ENCODE data around the gene PBXIP1.
"Not testable (repeated sequence)": the region's sequence is repeated elsewhere in the genome, so short reads cannot be mapped to it uniquely, and the experiment has no call there.

The PBXIP1 gene

GRCh38 chr1:154936555-154937084 is 19.3 kb downstream of the PBXIP1 start, which contains the start of gene PMVK:
PMVK (minus strand) TSS chr1:154936719; CDS start chr1:154936685, 34 bp downstream.
- peak; percentile 99 for DNase-seq (ENCODE audit: low spot score)

DNA sequence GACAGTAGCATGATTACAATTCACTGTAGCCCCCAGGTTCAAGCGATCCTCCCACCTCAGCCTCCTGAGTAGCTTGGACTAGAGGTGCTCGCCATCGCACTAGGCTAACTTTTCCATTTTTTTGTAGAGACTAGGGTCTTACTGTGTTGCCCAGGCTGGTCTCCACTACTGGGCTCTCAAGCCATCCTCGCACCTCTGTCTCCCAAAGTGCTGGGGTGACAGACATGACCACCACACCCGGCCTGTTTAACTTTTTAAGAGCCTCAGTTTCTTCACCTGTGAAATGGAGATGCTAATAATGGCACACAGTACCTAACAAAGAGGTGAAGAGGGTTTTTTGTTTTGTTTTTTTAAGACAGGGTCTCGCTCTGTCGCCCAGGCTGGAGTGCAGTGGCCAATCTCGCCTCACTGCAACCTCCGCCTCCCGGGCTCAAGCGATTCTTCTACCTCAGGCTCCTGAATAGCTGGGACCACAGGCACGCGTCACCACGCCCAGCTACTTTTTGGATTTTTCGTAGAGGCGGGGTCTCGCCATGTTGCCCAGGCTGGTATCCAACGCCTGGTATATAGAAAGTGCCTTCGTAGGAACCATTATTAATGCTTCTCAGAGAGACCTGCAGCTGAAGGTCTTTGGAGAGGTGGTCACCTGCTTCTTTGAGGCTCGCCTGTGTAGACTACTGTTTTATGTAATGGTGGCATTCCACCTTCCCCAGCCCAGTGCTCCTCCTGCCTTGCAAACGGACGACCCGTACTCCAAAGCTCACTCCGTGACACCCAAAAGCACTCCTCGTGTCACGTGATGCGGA is 19.9 kb downstream of the PBXIP1 start:
- no peak for DNase-seq (ENCODE audit: low spot score)

DNA sequence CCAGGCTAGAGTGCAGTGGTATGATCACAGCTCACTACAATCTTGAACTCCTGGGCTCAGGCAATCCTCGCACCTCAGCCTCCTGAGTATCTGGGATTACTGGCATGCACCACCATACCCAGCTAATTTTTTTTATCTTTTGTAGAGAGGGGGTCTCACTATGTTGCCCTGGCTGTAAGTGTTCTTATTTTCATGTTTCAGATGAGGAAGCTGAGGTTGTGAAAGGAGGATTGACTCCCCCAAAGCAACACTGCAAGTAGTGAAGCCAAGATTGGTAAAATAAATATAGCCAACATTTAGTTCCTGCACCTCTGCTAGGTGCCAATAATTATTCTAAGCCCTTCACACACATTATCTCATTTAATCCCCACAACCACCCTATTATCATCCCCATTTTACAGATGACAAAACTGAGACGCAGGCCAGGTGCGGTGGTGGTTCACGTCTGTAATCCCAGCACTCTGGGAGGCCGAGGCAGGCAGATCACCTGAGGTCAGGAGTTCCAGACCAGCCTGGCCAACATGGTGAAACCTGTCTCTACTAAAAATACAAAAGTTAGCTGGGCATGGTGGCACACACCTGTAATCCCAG is 21.4 kb downstream of the PBXIP1 start:
- DNase-seq (ENCODE audit: low spot score): no peak

GRCh38 chr1:154931940-154932487 is 23.9 kb downstream of the PBXIP1 start:
- DNase-seq (ENCODE audit: low spot score): no peak

DNA sequence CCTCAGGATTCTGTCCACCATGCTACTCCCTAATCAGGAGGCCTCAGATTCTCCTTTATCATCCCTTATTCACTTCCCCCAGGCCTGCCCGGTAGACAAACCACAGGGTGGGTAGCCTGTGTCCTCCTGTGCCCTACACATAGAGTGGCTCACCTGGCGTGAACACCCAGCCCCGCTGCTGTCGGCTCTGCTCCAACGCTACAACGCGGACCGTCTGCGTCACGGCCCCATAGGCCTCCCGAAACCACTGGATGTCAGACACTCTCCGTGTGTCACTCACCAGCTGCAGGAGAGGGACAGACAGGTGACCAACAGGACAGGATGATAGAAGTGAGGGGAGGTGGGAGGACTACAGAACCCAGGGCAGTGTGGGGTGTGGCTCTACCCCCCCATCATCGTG is 29.7 kb downstream of the PBXIP1 start:
- DNase-seq (ENCODE audit: low spot score): no peak

DNA sequence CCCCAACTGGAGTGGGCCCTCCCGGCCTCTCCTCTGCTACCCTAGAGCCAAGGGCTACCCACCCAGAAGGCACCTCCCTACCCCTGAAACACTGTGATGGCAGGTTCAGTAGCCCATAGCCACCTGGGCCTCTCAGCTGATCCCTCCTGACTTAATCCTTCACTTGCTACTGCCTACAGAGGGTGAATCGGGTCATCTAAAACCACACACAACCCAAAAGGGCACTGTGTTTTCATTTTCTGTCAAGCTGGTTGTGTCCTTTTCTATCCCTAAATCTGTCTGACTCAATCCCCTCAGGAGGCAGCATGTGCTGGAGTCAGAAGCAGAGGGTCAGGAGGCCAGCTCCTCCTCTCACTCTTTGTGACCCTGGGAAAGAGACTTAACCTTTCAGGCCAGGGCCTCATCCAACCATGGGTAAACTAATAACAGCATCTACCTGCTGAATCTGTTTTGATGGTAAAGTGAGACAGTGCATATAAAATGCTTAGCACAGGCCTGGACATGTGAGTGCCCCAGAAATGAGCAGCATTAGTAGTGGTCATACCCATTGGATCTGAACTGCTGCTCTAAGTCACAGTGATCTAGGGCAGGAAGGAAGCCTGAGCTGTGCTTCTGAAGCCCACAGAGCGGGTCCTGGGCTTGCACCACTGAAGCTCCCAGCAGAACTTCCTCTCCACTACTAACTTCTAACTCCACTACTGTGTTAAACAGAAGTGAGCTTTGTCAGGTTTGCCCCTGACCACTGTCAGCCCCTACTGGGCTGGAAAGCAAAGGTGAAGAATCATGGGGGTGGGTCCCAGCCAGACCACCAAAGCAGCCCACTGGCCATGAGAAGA is 30.3 kb downstream of the PBXIP1 start:
- DNase-seq (ENCODE audit: low spot score): no peak

- no peak for DNase-seq (ENCODE audit: low spot score)
Measured at GRCh38 chr1:154923695-154924094, 32.2 kb downstream of the PBXIP1 start.

- DNase-seq (ENCODE audit: low spot score): no peak
Measured at GRCh38 chr1:154913273-154913672, 42.6 kb downstream of the PBXIP1 start.

- no peak for DNase-seq (ENCODE audit: low spot score)
Measured at GRCh38 chr1:154912755-154913154, 43.1 kb downstream of the PBXIP1 start.

DNA sequence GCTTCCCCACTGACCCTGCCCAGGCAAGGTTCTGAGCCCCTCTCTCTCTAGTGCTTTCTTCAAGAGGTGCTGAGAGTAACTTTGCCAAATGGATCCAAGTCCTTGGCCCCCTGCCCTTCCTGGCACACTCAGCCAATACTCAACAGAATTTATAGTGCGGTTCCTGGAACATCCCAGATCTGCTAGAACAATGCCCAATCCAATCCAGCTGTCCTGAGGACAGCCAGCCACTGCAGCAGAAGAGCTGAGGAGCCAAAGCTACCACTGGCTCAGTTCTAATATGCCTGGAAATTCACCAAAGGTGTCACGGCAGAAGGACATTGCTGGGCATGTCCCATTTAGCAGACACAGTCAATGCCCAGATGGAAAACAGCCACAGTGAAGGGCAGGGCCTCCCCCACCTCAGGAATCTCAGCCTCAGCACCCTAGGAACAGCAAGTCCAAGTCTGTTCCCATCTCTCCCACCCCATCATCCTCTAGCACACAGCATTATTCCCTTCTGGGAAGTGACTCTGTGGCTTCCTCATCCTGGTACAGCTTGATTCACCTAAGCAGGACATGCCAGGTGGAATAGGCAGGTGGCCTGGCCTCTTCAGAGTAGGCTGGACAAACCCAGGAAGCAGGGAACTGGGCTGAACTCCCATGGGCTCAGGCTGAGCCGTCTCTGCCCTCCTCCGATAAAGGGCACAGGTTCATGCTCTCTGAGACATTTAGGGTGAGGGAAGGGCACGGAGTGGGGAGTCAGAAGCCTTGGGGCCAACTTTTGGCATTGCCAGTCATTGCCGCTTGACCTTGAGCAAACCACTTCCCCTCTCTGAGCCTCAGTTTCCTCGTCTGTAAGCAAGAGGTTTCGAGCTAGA is 44.0 kb downstream of the PBXIP1 start:
- DNase-seq (ENCODE audit: low spot score): no peak

DNA sequence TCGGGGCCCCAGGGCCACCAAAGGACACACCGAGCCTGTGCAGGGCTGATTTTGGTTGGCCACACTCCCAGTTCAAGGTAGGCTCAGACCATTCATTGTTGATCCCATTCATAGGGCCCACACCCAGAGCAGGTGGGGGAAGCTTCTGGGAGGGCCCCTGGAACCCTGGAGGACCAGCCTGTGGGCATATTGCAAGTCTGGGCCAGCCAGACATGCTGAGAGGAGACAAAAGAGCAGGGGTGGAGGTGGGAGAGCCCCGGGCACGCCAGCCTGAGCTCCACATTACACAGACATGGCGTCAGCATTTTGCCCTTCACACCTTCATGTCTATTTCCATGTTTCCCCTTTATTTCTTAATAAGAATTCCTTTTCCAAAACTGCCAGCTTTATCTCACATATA is 45.0 kb downstream of the PBXIP1 start:
- no peak for DNase-seq (ENCODE audit: low spot score)

GRCh38 chr1:154908937-154909336 is 47.0 kb downstream of the PBXIP1 start:
- no peak for DNase-seq (ENCODE audit: low spot score)

- DNase-seq (ENCODE audit: low spot score): not testable (repeated sequence)
Measured at GRCh38 chr1:154908129-154908528, 47.8 kb downstream of the PBXIP1 start.

GRCh38 chr1:154906621-154907081 is 49.2 kb downstream of the PBXIP1 start:
- DNase-seq (ENCODE audit: low spot score): no peak

- no peak for DNase-seq (ENCODE audit: low spot score)
Measured at GRCh38 chr1:154902938-154903566, 52.8 kb downstream of the PBXIP1 start.

DNA sequence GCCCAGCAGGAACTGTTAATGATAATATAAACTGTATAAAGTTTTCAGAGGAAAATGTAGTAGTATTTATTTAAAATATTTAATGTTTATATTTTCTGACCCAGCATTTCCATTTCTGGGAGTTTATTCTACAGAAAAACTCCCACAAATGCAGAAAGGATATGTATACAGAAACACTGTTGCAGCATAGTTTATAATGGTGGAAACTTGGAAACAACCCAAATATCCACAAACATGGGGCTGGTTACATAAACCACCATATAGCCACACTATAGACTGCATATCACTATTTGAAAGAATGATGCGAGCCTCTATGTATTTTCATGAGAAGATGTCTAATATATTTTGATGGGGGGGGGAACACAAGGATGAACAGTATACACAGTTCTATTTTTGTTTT is 54.3 kb downstream of the PBXIP1 start:
- DNase-seq (ENCODE audit: low spot score): no peak

DNA sequence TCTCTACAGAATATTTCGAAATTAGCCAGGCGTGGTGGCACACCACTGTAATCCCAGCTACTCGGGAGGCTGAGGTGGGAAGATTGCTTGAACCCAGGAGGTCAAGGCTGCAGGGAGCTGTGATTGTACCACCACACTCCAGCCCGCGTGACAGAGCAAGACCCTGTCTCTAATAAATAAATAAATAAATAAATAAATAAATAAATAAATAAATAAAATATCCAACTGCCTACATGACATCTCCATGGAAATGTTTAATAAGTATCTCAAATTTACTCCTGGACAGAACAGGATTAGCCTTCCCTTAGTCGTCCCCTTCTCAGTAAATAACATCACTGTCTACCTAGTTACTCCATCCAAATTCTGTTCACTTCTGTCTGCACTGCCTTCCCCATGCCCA is 56.9 kb downstream of the PBXIP1 start:
- no peak for DNase-seq (ENCODE audit: low spot score)

DNA sequence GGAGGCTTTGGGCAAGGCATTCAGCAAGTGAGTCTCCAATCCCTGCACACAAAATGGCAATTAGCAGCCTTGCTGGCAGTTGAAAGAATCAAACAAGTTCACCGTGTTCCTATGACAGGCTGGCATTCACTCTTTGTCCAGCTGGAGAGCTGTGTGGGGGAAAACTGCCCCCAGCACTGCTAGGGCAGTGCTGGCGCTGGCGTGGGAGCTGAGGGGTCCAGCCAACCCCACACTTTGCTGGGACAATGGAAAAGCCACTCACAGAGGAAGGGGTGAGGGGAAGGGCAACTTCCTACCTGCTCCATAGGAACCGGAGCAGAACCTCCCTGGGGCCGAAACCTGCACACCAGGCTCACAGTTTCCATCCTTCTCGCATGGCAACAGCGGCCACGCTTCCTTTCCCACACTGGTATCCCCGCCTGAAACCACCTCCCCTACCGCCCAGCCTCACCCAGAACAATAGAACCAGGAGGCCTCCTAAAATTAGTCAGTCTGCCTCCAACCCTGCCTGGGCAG is 59.1 kb downstream of the PBXIP1 start:
- DNase-seq (ENCODE audit: low spot score): no peak

DNA sequence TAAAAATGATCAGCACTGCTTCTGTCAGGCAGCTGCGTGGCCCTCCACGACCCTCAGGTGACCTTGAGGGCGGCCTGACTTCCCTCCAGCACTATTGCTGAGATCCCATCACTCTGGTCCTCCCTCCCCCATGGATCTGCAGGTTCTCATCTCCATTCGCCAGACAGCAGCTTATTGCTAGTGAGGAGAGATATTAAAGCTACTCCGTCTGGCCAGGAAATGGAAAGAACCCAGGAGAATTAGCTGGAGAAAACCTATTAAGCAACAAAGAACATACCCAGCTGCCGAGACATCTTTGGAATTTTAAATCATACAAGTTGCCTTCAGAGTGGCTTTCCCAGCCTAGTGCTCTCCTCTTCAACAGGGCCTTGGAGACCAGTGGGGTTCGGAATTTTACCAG is 60.1 kb downstream of the PBXIP1 start:
- DNase-seq (ENCODE audit: low spot score): no peak

All from NAMALWA (cell line).